Keratinocyte (primary cell): ENCODE data around the gene MFAP2.

Experiments used
- CTCF ChIP-seq, 3 experiments: IDR thresholded peaks in 1 of 3; conservative IDR thresholded peaks in 1 of 3; optimal IDR thresholded peaks in 1 of 3; 2 replicates in 2 of 3; 3 replicates in 1 of 3; pipeline versions ENCODE3 to v1.5.1; 2011; ENCODE audit warnings: low read length in 3 of 3, mild to moderate bottlenecking in 3 of 3, moderate library complexity in 2 of 3, control low read depth in 1 of 3, inconsistent platforms in 1 of 3; ENCODE audit not compliant: insufficient read depth in 2 of 3; ENCODE audit errors: extremely low read depth in 1 of 3
- EZH2 ChIP-seq: IDR thresholded peaks from one replicate; pipeline ENCODE4 v1.6.1; 2012; ENCODE audit warnings: inconsistent platforms, mild to moderate bottlenecking, low read length, moderate library complexity

- TF ChIP-seq EZH2 (no peak), CTCF (optimal IDR thresholded peaks at IDR 0.05 in 1 of 3, IDR thresholded peaks at IDR 0.05 in 1 of 3, conservative IDR thresholded peaks at IDR 0.05 in 1 of 3; ENCODE audit: extremely low read depth in 1 of 3, insufficient read depth in 2 of 3, low read length in 3 of 3) (peak; percentile 64 to 87 (median 74))
Measured at GRCh38 chr1:16960560-16961296, 19.7 kb downstream of the MFAP2 start.
